K562 (cell line): ENCODE data around the gene FES. TPM values are rescaled to one million over a fixed set of nuclear protein-coding genes. Genes with fewer than 3 reads are reported as not detected.

Experiments
- BHLHE40 ChIP-seq: IDR thresholded peaks from 2 replicates; pipeline ENCODE4 v1.6.1; 2011; ENCODE audit warnings: low read length, improper control_type of control experiment
- CBFB ChIP-seq: sonication (generic); formaldehyde crosslinking; IDR thresholded peaks from 2 replicates; pipeline ENCODE4 v1.4.0; 2020; ENCODE audit warnings: mild to moderate bottlenecking, missing genetic modification reagents
- CC2D1A ChIP-seq: fragments of 450-650 bp; IDR thresholded peaks from 2 replicates; pipeline ENCODE4 v1.6.1; 2017; ENCODE audit warnings: mild to moderate bottlenecking
- CTBP1 ChIP-seq: fragments of 450-650 bp; IDR thresholded peaks from 2 replicates; pipeline ENCODE4 v1.6.1; 2016; ENCODE audit warnings: borderline replicate concordance
- FOS ChIP-seq: IDR thresholded peaks from 3 replicates; pipeline ENCODE4 v1.6.1; 2011; ENCODE audit not compliant: insufficient read length; ENCODE audit errors: extremely low read depth
- LEF1 ChIP-seq: fragments of 450-650 bp; IDR thresholded peaks from 2 replicates; pipeline ENCODE4 v1.6.1; 2016; ENCODE audit warnings: mild to moderate bottlenecking
- MYC ChIP-seq, 2 experiments: fragments of 250-450 bp in 1 of 2; sonication (Bioruptor Pico) in 1 of 2; IDR thresholded peaks; 2 replicates each; pipeline versions ENCODE4 v1.5.1 to v1.6.1; 2012 to 2021; ENCODE audit warnings: low read depth in 2 of 2, borderline replicate concordance in 1 of 2, improper control_type of control experiment in 1 of 2, low read length in 1 of 2, mild to moderate bottlenecking in 1 of 2, moderate library complexity in 1 of 2
- NELFE ChIP-seq: IDR thresholded peaks from 2 replicates; pipeline ENCODE4 v1.6.1; 2011; ENCODE audit warnings: mild to moderate bottlenecking; ENCODE audit not compliant: insufficient read depth, insufficient read length
- OTX1 ChIP-seq: fragments of 450-650 bp; formaldehyde crosslinking; IDR thresholded peaks from 2 replicates; pipeline ENCODE4 v1.4.0; 2022; ENCODE audit warnings: mild to moderate bottlenecking
- PHF20 ChIP-seq: fragments of 450-650 bp; IDR thresholded peaks from 2 replicates; pipeline ENCODE4 v1.6.1; 2018; ENCODE audit not compliant: partially characterized antibody
- RB1 ChIP-seq: fragments of 450-650 bp; IDR thresholded peaks from 2 replicates; pipeline ENCODE4 v1.6.1; 2017; ENCODE audit warnings: low read depth, mild to moderate bottlenecking
- TAF15 ChIP-seq: fragments of 200-400 bp; formaldehyde crosslinking; IDR thresholded peaks from 2 replicates; pipeline ENCODE4 v1.6.1; 2017; ENCODE audit warnings: mild to moderate bottlenecking, low read depth, low read length, moderate library complexity
- YY1 ChIP-seq, 3 experiments: IDR thresholded peaks; 2 replicates each; pipeline ENCODE4 v1.6.1; 2011; ENCODE audit warnings: low read length in 2 of 3, mild to moderate bottlenecking in 2 of 3, moderate library complexity in 2 of 3, borderline replicate concordance in 1 of 3, control low read depth in 1 of 3, low read depth in 1 of 3; ENCODE audit not compliant: insufficient read depth in 3 of 3, insufficient replicate concordance in 2 of 3, control insufficient read depth in 1 of 3, insufficient read length in 1 of 3; ENCODE audit errors: extremely low read depth in 1 of 3
- ZFX ChIP-seq: sonication (generic); formaldehyde crosslinking; IDR thresholded peaks from 2 replicates; pipeline ENCODE4 v1.8.0; 2022; ENCODE audit warnings: mild to moderate bottlenecking, missing genetic modification reagents, moderate library complexity
- ZNF644 ChIP-seq: fragments of 200-800 bp; sonication (Bioruptor generic); IDR thresholded peaks from 2 replicates; pipeline ENCODE4 v1.6.1; 2016; ENCODE audit warnings: low read depth, missing genetic modification characterization, missing compliant biosample characterization
- ZZZ3 ChIP-seq: fragments of 450-650 bp; IDR thresholded peaks from 2 replicates; pipeline ENCODE4 v1.6.1; 2016; ENCODE audit warnings: antibody characterized with exemption, mild to moderate bottlenecking, moderate library complexity
- polyA plus RNA-seq, 8 experiments: library from polyadenylated mRNA; depleted of rRNA in 4 of 8; stranded (reverse) in 5 of 8; unstranded in 3 of 8; fragments of >200 nt; fragmentation: Nextera tagmentation in 2 of 8; fragmentation: Illumina TruSeq in 1 of 8; extraction: Ambion mirVana in 2 of 8; extraction: Trizol in 1 of 8; gene quantifications; 2 replicates each; pipeline versions ENCODE4 v1.2.1 to v1.2.3, GENCODE V29; 2011 to 2014; ENCODE audit warnings: inconsistent platforms in 1 of 8, missing spikeins in 1 of 8
- total RNA-seq, 7 experiments: library from RNA; depleted of rRNA in 6 of 7; stranded (reverse); fragments of >200 nt in 6 of 7; fragmentation: Illumina TruSeq in 2 of 7; extraction: Trizol in 2 of 7; gene quantifications; 2 replicates each; pipeline versions ENCODE4 v1.2.1 to v1.2.3, GENCODE V29; 2011 to 2021; ENCODE audit warnings: low replicate concordance in 1 of 7
- TF ChIP-seq, protein P1 (sequence below): fragments of 450-650 bp; formaldehyde crosslinking; IDR thresholded peaks from 2 replicates; pipeline ENCODE4 v1.4.0; 2020; ENCODE audit warnings: mild to moderate bottlenecking, moderate library complexity
- TF ChIP-seq, protein P2 (sequence below): fragments of 200-800 bp; sonication (Bioruptor generic); IDR thresholded peaks from 2 replicates; pipeline ENCODE4 v1.6.1; 2017; ENCODE audit warnings: missing genetic modification characterization, missing compliant biosample characterization
- TF ChIP-seq, protein P3 (sequence below): sonication (generic); formaldehyde crosslinking; IDR thresholded peaks from 2 replicates; pipeline ENCODE4 v1.4.0; 2020; ENCODE audit warnings: mild to moderate bottlenecking, missing genetic modification reagents
- TF ChIP-seq, protein P4 (sequence below): IDR thresholded peaks from 2 replicates; pipeline ENCODE4 v1.6.1; 2016; ENCODE audit warnings: missing genetic modification characterization, missing compliant biosample characterization

FES gene
- total and polyA plus RNA-seq, 9 of the 15 experiments (the other 6 are each of a cell fraction or from before 2014, with no cell fraction given), result 0.38 to 2.6 (median 0.82) TPM

DNA sequence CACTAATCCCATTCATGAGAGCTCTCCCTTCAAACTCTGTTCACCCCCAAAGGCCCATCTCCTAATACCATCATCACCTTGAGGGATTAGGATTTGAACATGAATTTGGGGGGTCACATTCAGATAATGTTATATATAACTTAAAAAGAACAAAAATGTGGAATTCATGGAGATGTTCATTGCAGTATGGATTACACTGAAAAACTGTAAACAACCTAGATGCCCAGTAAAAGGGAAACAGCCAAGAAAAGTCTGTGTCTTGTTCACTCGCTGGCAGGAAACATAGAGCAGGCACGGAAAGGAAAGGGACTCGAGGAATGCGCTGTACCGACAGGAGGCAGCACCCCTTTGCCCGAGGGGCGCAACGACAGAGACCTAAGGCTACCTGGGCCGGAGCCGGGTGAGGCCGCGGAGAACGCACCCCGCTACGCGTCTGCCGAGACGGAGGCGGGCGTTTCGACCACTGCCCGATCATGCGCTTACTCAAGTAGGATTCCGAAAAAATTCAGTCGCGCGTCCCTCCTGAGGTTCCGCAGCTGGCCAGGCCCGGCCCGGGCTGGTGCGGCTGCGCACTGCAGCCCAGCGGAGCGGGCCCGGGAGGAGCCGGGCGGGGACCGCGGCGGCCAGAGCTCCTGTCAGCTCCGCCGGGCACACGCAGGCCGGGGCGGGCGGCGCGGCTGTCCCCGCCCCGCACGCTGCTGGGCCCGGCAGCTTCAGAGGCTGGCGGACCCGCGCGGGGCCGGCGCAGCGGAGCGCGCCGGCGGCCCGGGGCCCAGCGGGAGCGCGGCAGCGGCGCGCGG is 17.9 kb downstream of the FES start (continued):
- TF ChIP-seq PHF20, result peak; percentile 34
- no peak for TF ChIP-seq OTX1 (CRISPR knock-in tag)
- TF ChIP-seq BHLHE40, result peak; percentile 17; the same call in 1 of the 2 replicates
- TF ChIP-seq ZFX, result peak; percentile 90
- TF ChIP-seq FOS, result no peak
- no peak for TF ChIP-seq TAF15
- TF ChIP-seq ZNF644 (tag), result no peak; the same call in 1 of the 2 replicates
- peak in 1 of 3 experiments; percentile 55 for TF ChIP-seq YY1 (IDR thresholded peaks at IDR 0.05; ENCODE audit: borderline replicate concordance in 1 of 3, control insufficient read depth in 1 of 3, extremely low read depth in 1 of 3, insufficient read depth in 3 of 3, insufficient read length in 1 of 3, insufficient replicate concordance in 2 of 3, low read depth in 1 of 3, low read length in 2 of 3)
- TF ChIP-seq, protein P1, sequence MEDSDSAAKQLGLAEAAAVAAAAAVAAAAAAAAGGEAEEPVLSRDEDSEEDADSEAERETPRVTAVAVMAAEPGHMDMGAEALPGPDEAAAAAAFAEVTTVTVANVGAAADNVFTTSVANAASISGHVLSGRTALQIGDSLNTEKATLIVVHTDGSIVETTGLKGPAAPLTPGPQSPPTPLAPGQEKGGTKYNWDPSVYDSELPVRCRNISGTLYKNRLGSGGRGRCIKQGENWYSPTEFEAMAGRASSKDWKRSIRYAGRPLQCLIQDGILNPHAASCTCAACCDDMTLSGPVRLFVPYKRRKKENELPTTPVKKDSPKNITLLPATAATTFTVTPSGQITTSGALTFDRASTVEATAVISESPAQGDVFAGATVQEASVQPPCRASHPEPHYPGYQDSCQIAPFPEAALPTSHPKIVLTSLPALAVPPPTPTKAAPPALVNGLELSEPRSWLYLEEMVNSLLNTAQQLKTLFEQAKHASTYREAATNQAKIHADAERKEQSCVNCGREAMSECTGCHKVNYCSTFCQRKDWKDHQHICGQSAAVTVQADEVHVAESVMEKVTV, result 0 out of 2 replicates have a peak, but pooled peaks have one; percentile 6
- no peak; the same call in 1 of the 2 replicates for TF ChIP-seq CC2D1A
- peak; percentile 63 for TF ChIP-seq RB1
- TF ChIP-seq, protein P2, sequence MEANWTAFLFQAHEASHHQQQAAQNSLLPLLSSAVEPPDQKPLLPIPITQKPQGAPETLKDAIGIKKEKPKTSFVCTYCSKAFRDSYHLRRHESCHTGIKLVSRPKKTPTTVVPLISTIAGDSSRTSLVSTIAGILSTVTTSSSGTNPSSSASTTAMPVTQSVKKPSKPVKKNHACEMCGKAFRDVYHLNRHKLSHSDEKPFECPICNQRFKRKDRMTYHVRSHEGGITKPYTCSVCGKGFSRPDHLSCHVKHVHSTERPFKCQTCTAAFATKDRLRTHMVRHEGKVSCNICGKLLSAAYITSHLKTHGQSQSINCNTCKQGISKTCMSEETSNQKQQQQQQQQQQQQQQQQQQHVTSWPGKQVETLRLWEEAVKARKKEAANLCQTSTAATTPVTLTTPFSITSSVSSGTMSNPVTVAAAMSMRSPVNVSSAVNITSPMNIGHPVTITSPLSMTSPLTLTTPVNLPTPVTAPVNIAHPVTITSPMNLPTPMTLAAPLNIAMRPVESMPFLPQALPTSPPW (CRISPR knock-in tag), result peak; percentile 4
- TF ChIP-seq, protein P3, sequence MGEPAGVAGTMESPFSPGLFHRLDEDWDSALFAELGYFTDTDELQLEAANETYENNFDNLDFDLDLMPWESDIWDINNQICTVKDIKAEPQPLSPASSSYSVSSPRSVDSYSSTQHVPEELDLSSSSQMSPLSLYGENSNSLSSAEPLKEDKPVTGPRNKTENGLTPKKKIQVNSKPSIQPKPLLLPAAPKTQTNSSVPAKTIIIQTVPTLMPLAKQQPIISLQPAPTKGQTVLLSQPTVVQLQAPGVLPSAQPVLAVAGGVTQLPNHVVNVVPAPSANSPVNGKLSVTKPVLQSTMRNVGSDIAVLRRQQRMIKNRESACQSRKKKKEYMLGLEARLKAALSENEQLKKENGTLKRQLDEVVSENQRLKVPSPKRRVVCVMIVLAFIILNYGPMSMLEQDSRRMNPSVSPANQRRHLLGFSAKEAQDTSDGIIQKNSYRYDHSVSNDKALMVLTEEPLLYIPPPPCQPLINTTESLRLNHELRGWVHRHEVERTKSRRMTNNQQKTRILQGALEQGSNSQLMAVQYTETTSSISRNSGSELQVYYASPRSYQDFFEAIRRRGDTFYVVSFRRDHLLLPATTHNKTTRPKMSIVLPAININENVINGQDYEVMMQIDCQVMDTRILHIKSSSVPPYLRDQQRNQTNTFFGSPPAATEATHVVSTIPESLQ, result 0 out of 2 replicates have a peak, but pooled peaks have one; percentile 47
- TF ChIP-seq MYC (IDR thresholded peaks at IDR 0.05; ENCODE audit: low read depth, low read length), result peak; percentile 39
- no peak; the same call in none of the 2 replicates for TF ChIP-seq MYC (CRISPR knock-in tag; IDR thresholded peaks at IDR 0.05; ENCODE audit: borderline replicate concordance, low read depth)
- peak; percentile 45 for TF ChIP-seq CTBP1
- TF ChIP-seq NELFE, result no peak
- TF ChIP-seq CBFB (CRISPR knock-in tag), result no peak
- TF ChIP-seq, protein P4, sequence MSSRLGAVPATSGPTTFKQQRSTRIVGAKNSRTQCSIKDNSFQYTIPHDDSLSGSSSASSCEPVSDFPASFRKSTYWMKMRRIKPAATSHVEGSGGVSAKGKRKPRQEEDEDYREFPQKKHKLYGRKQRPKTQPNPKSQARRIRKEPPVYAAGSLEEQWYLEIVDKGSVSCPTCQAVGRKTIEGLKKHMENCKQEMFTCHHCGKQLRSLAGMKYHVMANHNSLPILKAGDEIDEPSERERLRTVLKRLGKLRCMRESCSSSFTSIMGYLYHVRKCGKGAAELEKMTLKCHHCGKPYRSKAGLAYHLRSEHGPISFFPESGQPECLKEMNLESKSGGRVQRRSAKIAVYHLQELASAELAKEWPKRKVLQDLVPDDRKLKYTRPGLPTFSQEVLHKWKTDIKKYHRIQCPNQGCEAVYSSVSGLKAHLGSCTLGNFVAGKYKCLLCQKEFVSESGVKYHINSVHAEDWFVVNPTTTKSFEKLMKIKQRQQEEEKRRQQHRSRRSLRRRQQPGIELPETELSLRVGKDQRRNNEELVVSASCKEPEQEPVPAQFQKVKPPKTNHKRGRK (tag), result no peak
- TF ChIP-seq LEF1, result no peak
- peak; percentile 71; the same call in 1 of the 2 replicates for TF ChIP-seq ZZZ3
